Endodermal cell (in vitro differentiated cells): ENCODE results near the gene DLX4. TPM values are rescaled to one million over a fixed set of nuclear protein-coding genes. Genes with fewer than 3 reads are reported as not detected.

ENCODE experiments used
- DNase-seq: peaks from one replicate; pipeline ENCODE4 v3.0.0-alpha.2; 2017
- H3K27ac ChIP-seq: 2 replicates; pipeline ENCODE4 v1.5.1; 2013; ENCODE audit warnings: mild to moderate bottlenecking, low read depth, low read length, moderate library complexity
- H3K27me3 ChIP-seq: 2 replicates; pipeline ENCODE4 v1.6.1; 2013; ENCODE audit warnings: mild to moderate bottlenecking, low read length, moderate library complexity; ENCODE audit not compliant: insufficient read depth, control insufficient read depth, poor library complexity, severe bottlenecking
- H3K36me3 ChIP-seq: 2 replicates; pipeline ENCODE4 v1.7.0; 2013; ENCODE audit warnings: mild to moderate bottlenecking, low read length, moderate library complexity; ENCODE audit not compliant: control insufficient read depth, insufficient read depth
- H3K4me1 ChIP-seq: one replicate; pipeline ENCODE4 v1.7.0; 2013; ENCODE audit warnings: low read length; ENCODE audit not compliant: control insufficient read depth, insufficient read depth
- H3K4me3 ChIP-seq: 2 replicates; pipeline ENCODE4 v1.5.1; 2013; ENCODE audit warnings: mild to moderate bottlenecking, low read length, moderate library complexity
- H3K9ac ChIP-seq: 2 replicates; pipeline ENCODE4 v1.6.1; 2013; ENCODE audit warnings: mild to moderate bottlenecking, low read length, moderate library complexity; ENCODE audit not compliant: poor library complexity, severe bottlenecking; ENCODE audit errors: extremely low read depth
- H3K9me3 ChIP-seq: 2 replicates; pipeline ENCODE4 v1.6.1; 2013; ENCODE audit warnings: mild to moderate bottlenecking, low read length, moderate library complexity; ENCODE audit not compliant: control insufficient read depth
- H3K27ac Mint-ChIP-seq: 2 replicates; pipeline ENCODE4 v1.8.0; 2020; ENCODE audit warnings: mixed read lengths
- H3K27me3 Mint-ChIP-seq: 2 replicates; pipeline ENCODE4 v1.8.0; 2021; ENCODE audit warnings: mild to moderate bottlenecking, mixed read lengths; ENCODE audit not compliant: insufficient read depth
- H3K36me3 Mint-ChIP-seq: 2 replicates; pipeline ENCODE4 v1.8.0; 2020; ENCODE audit warnings: low read depth, mixed read lengths
- H3K4me1 Mint-ChIP-seq: 2 replicates; pipeline ENCODE4 v1.8.0; 2020; ENCODE audit warnings: mixed read lengths
- H3K4me3 Mint-ChIP-seq: 2 replicates; pipeline ENCODE4 v1.8.0; 2020; ENCODE audit warnings: mild to moderate bottlenecking, moderate library complexity, mixed read lengths
- H3K9me3 Mint-ChIP-seq: 2 replicates; pipeline ENCODE4 v1.8.0; 2020; ENCODE audit warnings: mild to moderate bottlenecking, mixed read lengths
- WGBS, 2 experiments: methylation state at CpG; one replicate each; pipeline versions ENCODE4 v1.1.5 to v1.1.7; 2013; ENCODE audit warnings: missing lambda C conversion rate in 2 of 2, mixed read lengths in 1 of 2; ENCODE audit not compliant: insufficient coverage in 1 of 2, insufficient read length in 1 of 2; 5-methylcytosine and 5-hydroxymethylcytosine counted together
- total RNA-seq, 2 donors: library from RNA; stranded (reverse); fragmentation: NEBNext Ultra II Directional in 1 of 2; extraction: Animal tissue kit (Norgen Biotek cat#: 25700) in 1 of 2; gene quantifications; 2 replicates in 1 of 2; 3 replicates in 1 of 2; pipeline ENCODE4 v1.2.1, GENCODE V29; 2021
- TF ChIP-seq, protein P1 (sequence below): fragments of 200-600 bp; sonication (generic); conservative IDR thresholded peaks from 2 replicates; pipeline ENCODE4 v1.5.0; 2021; ENCODE audit warnings: antibody characterized with exemption, mild to moderate bottlenecking

DLX4 gene
- total RNA-seq, 2 donors from 2014 or later = 1.6 to 2.1 TPM

DNA sequence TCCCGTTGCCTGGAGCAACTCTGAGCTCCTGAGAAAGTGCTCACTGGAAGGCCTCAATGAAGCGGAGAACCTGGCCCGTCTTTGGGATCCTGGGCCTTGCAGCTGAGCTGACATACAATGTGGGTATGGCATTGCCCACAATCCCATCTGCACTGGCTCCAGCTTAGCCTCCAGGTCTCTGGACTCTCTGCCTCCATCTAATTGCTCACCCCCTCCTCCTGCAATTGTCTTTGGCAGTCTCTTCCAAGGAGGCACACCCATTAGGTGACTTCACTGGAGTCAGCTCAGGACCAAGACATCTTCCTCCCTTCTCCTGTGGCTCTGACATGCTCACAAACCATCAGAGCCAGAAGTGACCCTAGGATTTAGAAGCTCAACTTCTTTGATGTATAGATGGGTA, 1.5 kb downstream of the DLX4 start:
- Mint-ChIP-seq H3K4me3 (no peak overlapping the region), H3K9me3 (no peaks in the 10 kb centered on the region), H3K36me3 (no peaks in the 10 kb centered on the region), H3K27me3 (peaks cover 98% of the 10 kb centered on the region), H3K4me1 (peaks cover 17% of the 10 kb centered on the region), H3K27ac (no peak overlapping the region)
- peaks cover 4% of the 10 kb centered on the region for H3K4me1 ChIP-seq
- no peak overlapping the region for H3K9ac ChIP-seq
- 60 to 61% methylated on average over 3 of the region's 3 CpGs for WGBS, 2 experiments
- no peaks in the 10 kb centered on the region for H3K36me3 ChIP-seq
- TF ChIP-seq, protein P1, sequence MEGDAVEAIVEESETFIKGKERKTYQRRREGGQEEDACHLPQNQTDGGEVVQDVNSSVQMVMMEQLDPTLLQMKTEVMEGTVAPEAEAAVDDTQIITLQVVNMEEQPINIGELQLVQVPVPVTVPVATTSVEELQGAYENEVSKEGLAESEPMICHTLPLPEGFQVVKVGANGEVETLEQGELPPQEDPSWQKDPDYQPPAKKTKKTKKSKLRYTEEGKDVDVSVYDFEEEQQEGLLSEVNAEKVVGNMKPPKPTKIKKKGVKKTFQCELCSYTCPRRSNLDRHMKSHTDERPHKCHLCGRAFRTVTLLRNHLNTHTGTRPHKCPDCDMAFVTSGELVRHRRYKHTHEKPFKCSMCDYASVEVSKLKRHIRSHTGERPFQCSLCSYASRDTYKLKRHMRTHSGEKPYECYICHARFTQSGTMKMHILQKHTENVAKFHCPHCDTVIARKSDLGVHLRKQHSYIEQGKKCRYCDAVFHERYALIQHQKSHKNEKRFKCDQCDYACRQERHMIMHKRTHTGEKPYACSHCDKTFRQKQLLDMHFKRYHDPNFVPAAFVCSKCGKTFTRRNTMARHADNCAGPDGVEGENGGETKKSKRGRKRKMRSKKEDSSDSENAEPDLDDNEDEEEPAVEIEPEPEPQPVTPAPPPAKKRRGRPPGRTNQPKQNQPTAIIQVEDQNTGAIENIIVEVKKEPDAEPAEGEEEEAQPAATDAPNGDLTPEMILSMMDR = no peak
- DNase-seq = peak; percentile 51
- H3K4me3 ChIP-seq = no peak overlapping the region
- no peak overlapping the region for H3K27ac ChIP-seq
- no peaks in the 10 kb centered on the region for H3K9me3 ChIP-seq
- peaks cover 100% of the 10 kb centered on the region for H3K27me3 ChIP-seq

DNA sequence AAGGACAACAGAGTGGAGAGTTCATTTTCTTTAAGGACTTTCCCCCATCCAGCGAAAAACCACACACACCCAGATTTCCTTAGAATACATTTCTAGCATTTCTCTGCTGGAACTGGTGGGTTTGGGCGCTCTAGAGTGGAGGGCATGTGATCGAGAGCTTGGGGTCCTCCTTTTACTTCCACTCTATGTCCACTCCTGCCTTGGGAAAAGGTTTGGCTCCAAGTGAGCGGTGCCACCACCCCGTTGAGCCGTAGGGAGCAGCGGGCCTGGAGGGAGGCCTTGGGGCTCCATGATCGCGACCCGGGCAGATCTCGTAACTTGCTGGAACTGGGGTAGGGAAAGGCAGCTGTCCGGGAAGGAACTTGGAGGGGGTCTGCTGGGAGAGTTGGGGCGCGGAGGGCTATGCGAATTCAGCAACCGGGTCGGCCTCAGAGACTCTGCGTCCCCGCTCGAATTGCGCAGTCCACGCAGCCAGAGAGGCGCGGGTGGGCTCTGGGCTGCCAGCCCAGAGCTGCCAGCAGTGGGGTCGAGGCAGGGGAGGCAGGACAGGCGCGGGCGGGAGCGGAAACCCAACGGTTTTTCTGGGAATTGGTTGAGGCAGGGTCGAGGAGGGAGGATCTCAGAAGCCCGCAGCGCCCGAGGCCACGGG, 2.3 kb downstream of the DLX4 start:
- 9 to 14% methylated on average over 8 to 33 of the region's 35 CpGs for WGBS, 2 experiments
- Mint-ChIP-seq H3K4me3 (peak overlapping the region; percentile 37), H3K27ac (no peak overlapping the region), H3K36me3 (no peaks in the 10 kb centered on the region), H3K4me1 (peaks cover 22% of the 10 kb centered on the region), H3K27me3 (peaks cover 98% of the 10 kb centered on the region), H3K9me3 (no peaks in the 10 kb centered on the region)
- TF ChIP-seq, protein P1 = no peak
- Histone ChIP-seq H3K9ac (no peak overlapping the region), H3K4me3 (no peak overlapping the region), H3K9me3 (no peaks in the 10 kb centered on the region), H3K36me3 (no peaks in the 10 kb centered on the region), H3K27ac (no peak overlapping the region), H3K27me3 (peaks cover 100% of the 10 kb centered on the region), H3K4me1 (peaks cover 4% of the 10 kb centered on the region)
- DNase-seq = peak; percentile 63

DNA sequence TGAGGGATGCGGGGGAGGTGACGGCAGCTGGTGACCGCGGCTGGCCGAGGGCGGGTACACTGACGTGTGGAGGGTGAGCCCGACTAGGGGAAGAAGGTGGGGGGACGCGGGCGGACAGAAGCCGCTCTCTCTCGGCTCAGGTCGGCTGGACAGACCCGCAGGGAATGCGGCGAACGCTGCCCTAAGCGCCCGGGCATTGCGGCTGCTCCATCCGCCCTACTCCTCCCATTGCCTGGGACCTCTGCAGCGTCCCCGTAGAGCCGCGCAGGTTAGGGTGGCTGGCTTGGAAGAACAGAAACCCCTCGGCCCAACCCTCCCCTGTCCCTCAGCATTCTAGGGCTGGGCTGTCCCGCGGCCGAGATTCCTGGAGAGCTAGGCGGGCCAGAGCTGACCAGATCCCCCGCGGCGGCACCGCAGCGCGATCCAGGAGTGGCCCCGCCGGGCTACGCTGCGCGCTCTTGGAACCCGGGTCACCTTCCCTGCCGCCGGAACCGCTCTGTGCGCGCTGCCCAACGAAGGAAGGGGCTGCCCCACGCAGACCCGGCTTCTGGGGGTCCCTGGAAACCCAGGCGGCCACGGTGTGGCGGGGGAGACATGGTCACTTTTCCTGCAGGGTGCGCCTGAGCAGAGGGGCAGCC, 3.0 kb downstream of the DLX4 start:
- 2 to 4% methylated on average over 21 to 55 of the region's 55 CpGs for WGBS, 2 experiments
- H3K27me3 ChIP-seq = peaks cover 100% of the 10 kb centered on the region
- Mint-ChIP-seq H3K27ac (no peak overlapping the region), H3K36me3 (no peaks in the 10 kb centered on the region), H3K27me3 (peaks cover 98% of the 10 kb centered on the region), H3K4me3 (peak overlapping the region; percentile 37), H3K4me1 (peaks cover 22% of the 10 kb centered on the region), H3K9me3 (no peaks in the 10 kb centered on the region)
- TF ChIP-seq, protein P1 = no peak
- H3K27ac ChIP-seq = no peak overlapping the region
- H3K36me3 ChIP-seq = no peaks in the 10 kb centered on the region
- H3K4me1 ChIP-seq = peaks cover 4% of the 10 kb centered on the region
- H3K9ac ChIP-seq = no peak overlapping the region
- H3K4me3 ChIP-seq = no peak overlapping the region
- no peaks in the 10 kb centered on the region for H3K9me3 ChIP-seq
- peak; percentile 83 for DNase-seq
